ENCODE measurements around the gene NFIA.

NFIA gene

GRCh38 chr1:61132645-61133334 lies 50.4 kb downstream of the NFIA start:
- no peak for DNase-seq

- no peak for DNase-seq
Measured at GRCh38 chr1:61133335-61134019, 51.1 kb downstream of the NFIA start.

GRCh38 chr1:61135291-61135690 lies 52.9 kb downstream of the NFIA start:
- no peak for DNase-seq

GRCh38 chr1:61138305-61138704 lies 55.9 kb downstream of the NFIA start:
- DNase-seq = no peak

GRCh38 chr1:61138921-61139774 lies 56.8 kb downstream of the NFIA start:
- no peak for DNase-seq

- DNase-seq = no peak
Measured at GRCh38 chr1:61139775-61140549, 57.6 kb downstream of the NFIA start.

- DNase-seq = no peak
Measured at GRCh38 chr1:61140778-61141177, 58.4 kb downstream of the NFIA start.

- no peak for DNase-seq
Measured at GRCh38 chr1:61141288-61142042, 59.1 kb downstream of the NFIA start.

- no peak for DNase-seq
Measured at GRCh38 chr1:61142043-61142440, 59.7 kb downstream of the NFIA start.

- no peak for DNase-seq
Measured at GRCh38 chr1:61142726-61143500, 60.6 kb downstream of the NFIA start.

- no peak for DNase-seq
Measured at GRCh38 chr1:61143821-61144424, 61.6 kb downstream of the NFIA start.

- DNase-seq = no peak
Measured at GRCh38 chr1:61149010-61149860, 66.9 kb downstream of the NFIA start.

- no peak for DNase-seq
Measured at GRCh38 chr1:61151565-61151964, 69.2 kb downstream of the NFIA start.

- no peak for DNase-seq
Measured at GRCh38 chr1:61152066-61152465, 69.7 kb downstream of the NFIA start.

GRCh38 chr1:61152469-61153105 lies 70.2 kb downstream of the NFIA start:
- no peak for DNase-seq

GRCh38 chr1:61156576-61157467 lies 74.5 kb downstream of the NFIA start:
- DNase-seq = no peak

- no peak for DNase-seq
Measured at GRCh38 chr1:61157468-61157987, 75.2 kb downstream of the NFIA start.

- no peak for DNase-seq
Measured at GRCh38 chr1:61158591-61158990, 76.2 kb downstream of the NFIA start.

Measured in stimulated activated CD4-positive, alpha-beta T cell treated with anti-CD3 and anti-CD28 coated beads, Interleukin-2, amount 100 ng/mL, for 48 hours (primary cell).